ENCODE results near the gene KCNN3. TPM values are rescaled to one million over a fixed set of nuclear protein-coding genes. Genes with fewer than 3 reads are reported as not detected.

KCNN3 gene
- total RNA-seq, 1 donor from 2014 or later: under 0.01 TPM

- no peak overlapping the region for H3K4me3 ChIP-seq (ENCODE audit: low read depth, low read length)
- TF ChIP-seq, protein P1, sequence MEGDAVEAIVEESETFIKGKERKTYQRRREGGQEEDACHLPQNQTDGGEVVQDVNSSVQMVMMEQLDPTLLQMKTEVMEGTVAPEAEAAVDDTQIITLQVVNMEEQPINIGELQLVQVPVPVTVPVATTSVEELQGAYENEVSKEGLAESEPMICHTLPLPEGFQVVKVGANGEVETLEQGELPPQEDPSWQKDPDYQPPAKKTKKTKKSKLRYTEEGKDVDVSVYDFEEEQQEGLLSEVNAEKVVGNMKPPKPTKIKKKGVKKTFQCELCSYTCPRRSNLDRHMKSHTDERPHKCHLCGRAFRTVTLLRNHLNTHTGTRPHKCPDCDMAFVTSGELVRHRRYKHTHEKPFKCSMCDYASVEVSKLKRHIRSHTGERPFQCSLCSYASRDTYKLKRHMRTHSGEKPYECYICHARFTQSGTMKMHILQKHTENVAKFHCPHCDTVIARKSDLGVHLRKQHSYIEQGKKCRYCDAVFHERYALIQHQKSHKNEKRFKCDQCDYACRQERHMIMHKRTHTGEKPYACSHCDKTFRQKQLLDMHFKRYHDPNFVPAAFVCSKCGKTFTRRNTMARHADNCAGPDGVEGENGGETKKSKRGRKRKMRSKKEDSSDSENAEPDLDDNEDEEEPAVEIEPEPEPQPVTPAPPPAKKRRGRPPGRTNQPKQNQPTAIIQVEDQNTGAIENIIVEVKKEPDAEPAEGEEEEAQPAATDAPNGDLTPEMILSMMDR (conservative IDR thresholded peaks at IDR 0.05; ENCODE audit: low read depth, low read length): no peak
- DNase-seq (ENCODE audit: low read depth): no peak
Measured at GRCh38 chr1:154652893-154653292, 217.2 kb downstream of the KCNN3 start.

Other genes starting within 250 kb of the KCNN3 start
- 11.8 and 13.2 TPM in 2 replicates for gene PMVK, start 66.4 kb upstream of the KCNN3 start, total RNA-seq
- gene PBXIP1, start 85.8 kb upstream of the KCNN3 start, total RNA-seq: 23.4 and 49.6 TPM in 2 replicates
- 16.0 and 23.7 TPM in 2 replicates for gene PYGO2, start 91.5 kb upstream of the KCNN3 start, total RNA-seq
- gene SHC1, start 100.5 kb upstream of the KCNN3 start, total RNA-seq: 131 and 155 TPM in 2 replicates
- gene CKS1B, start 104.4 kb upstream of the KCNN3 start, total RNA-seq: 289 and 358 TPM in 2 replicates
- gene FLAD1, start 113.1 kb upstream of the KCNN3 start, total RNA-seq: 41.9 and 67.5 TPM in 2 replicates
- not detected in 2 replicates for gene LENEP, start 123.3 kb upstream of the KCNN3 start, total RNA-seq
- 20.4 and 20.7 TPM in 2 replicates for gene ZBTB7B, start 132.5 kb upstream of the KCNN3 start, total RNA-seq
- gene DCST2, start 163.5 kb upstream of the KCNN3 start, total RNA-seq: 0.12 TPM in 1 of 2 replicates, not detected in the other
- not detected in 2 replicates for gene DCST1, start 163.5 kb upstream of the KCNN3 start, total RNA-seq
- 164 and 266 TPM in 2 replicates for gene ADAM15, start 181.0 kb upstream of the KCNN3 start, total RNA-seq
- 10.8 and 24.9 TPM in 2 replicates for gene EFNA4, start 193.5 kb upstream of the KCNN3 start, total RNA-seq
- gene EFNA3, start 208.6 kb upstream of the KCNN3 start, total RNA-seq: 1.7 and 2.8 TPM in 2 replicates